ENCODE measurements around the gene TAPT1.

DNA sequence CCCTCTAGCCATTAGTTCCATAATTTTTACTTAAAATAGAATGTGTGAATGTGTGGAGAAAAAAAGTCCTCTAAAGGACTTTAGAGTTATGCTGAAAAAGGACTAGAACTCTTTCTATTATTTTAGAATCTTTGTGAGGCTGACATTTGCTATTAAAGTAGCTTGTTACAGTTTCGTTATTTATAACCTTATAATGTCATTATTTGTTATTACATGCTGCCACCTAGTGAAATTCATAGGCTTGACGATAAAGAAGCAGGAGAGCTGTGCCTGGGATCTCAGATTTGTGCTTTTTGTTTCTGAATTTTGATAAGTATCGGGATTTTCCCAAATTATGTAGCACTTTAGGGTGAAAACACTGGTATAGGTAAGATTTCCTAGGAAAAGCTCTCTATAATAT is 38.5 kb upstream of the TAPT1 start:
- TF ChIP-seq, protein P1, sequence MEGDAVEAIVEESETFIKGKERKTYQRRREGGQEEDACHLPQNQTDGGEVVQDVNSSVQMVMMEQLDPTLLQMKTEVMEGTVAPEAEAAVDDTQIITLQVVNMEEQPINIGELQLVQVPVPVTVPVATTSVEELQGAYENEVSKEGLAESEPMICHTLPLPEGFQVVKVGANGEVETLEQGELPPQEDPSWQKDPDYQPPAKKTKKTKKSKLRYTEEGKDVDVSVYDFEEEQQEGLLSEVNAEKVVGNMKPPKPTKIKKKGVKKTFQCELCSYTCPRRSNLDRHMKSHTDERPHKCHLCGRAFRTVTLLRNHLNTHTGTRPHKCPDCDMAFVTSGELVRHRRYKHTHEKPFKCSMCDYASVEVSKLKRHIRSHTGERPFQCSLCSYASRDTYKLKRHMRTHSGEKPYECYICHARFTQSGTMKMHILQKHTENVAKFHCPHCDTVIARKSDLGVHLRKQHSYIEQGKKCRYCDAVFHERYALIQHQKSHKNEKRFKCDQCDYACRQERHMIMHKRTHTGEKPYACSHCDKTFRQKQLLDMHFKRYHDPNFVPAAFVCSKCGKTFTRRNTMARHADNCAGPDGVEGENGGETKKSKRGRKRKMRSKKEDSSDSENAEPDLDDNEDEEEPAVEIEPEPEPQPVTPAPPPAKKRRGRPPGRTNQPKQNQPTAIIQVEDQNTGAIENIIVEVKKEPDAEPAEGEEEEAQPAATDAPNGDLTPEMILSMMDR (conservative IDR thresholded peaks at IDR 0.05; ENCODE audit: low read length), result peak; percentile 79
- no peak for TF ChIP-seq EZH2phosphoT487 (IDR thresholded peaks at IDR 0.05; ENCODE audit: borderline replicate concordance)

Measured in Loucy (cell line).